Measurements from ENCODE around the gene UBE3B.

GRCh38 chr12:109491671-109492070, 14.2 kb downstream of the UBE3B start:
- no peak for TF ChIP-seq CTCF (IDR thresholded peaks at IDR 0.05)
- no peak for TF ChIP-seq EZH2 (IDR thresholded peaks at IDR 0.05; ENCODE audit: borderline replicate concordance, insufficient read depth, low read depth, low read length, poor library complexity, severe bottlenecking)

Measured in B cell (primary cell).